H1 (cell line): Measurements from ENCODE around the gene TRIM31. TPM values are rescaled to one million over a fixed set of nuclear protein-coding genes. Genes with fewer than 3 reads are reported as not detected.
A peak's percentile ranks its signal among the peaks of the same experiment; 100 is the strongest.

Experiments
- ASH2L ChIP-seq: fragments of 200-600, 300-600 bp; sonication (generic); IDR thresholded peaks from one replicate; pipeline ENCODE4 v1.7.1; 2017; ENCODE audit warnings: low read length
- BACH1 ChIP-seq: IDR thresholded peaks from 2 replicates; pipeline ENCODE4 v1.6.1; 2012; ENCODE audit warnings: low read length, improper control_type of control experiment
- CBX5 ChIP-seq: fragments of 300-800, 300-1000 bp; sonication (generic); IDR thresholded peaks from 2 replicates; pipeline ENCODE4 v1.7.1; 2016; ENCODE audit warnings: antibody characterized with exemption, low read length, low read depth
- CEBPB ChIP-seq: IDR thresholded peaks from 2 replicates; pipeline ENCODE4 v1.6.1; 2012; ENCODE audit warnings: low read depth, low read length
- CHD2 ChIP-seq: IDR thresholded peaks from 2 replicates; pipeline ENCODE4 v1.6.1; 2012; ENCODE audit warnings: low read length, improper control_type of control experiment
- CREB1 ChIP-seq: IDR thresholded peaks from 2 replicates; pipeline ENCODE4 v1.6.1; 2012; ENCODE audit warnings: inconsistent platforms
- EGR1 ChIP-seq: IDR thresholded peaks from 2 replicates; pipeline ENCODE4 v1.6.1; 2011; ENCODE audit warnings: low read depth, low read length, borderline replicate concordance
- HDAC2 ChIP-seq, 2 experiments: fragments of 300-600 bp in 1 of 2; sonication (generic) in 1 of 2; IDR thresholded peaks; 2 replicates each; pipeline ENCODE4 v1.6.1; 2011 to 2012; ENCODE audit warnings: low read depth in 2 of 2, low read length in 2 of 2, mild to moderate bottlenecking in 2 of 2, moderate library complexity in 2 of 2, borderline replicate concordance in 1 of 2, inconsistent platforms in 1 of 2
- JUN ChIP-seq: IDR thresholded peaks from 2 replicates; pipeline ENCODE4 v1.6.1; 2011; ENCODE audit warnings: low read depth, mild to moderate bottlenecking, improper control_type of control experiment, low read length
- JUND ChIP-seq: IDR thresholded peaks from 2 replicates; pipeline ENCODE4 v1.6.1; 2011; ENCODE audit warnings: mild to moderate bottlenecking, improper control_type of control experiment, low read length
- KDM4A ChIP-seq: IDR thresholded peaks from one replicate; pipeline ENCODE4 v1.7.1; 2012; ENCODE audit warnings: low read depth, mild to moderate bottlenecking, moderate library complexity, low read length, inconsistent platforms; ENCODE audit not compliant: severe bottlenecking
- POLR2A ChIP-seq, 2 experiments: IDR thresholded peaks; 1 replicate in 1 of 2; 2 replicates in 1 of 2; pipeline ENCODE4 v1.6.1; 2011; ENCODE audit warnings: low read depth in 2 of 2, low read length in 2 of 2, mild to moderate bottlenecking in 2 of 2; ENCODE audit errors: control extremely low read depth in 1 of 2
- POLR2AphosphoS5 ChIP-seq: IDR thresholded peaks from 2 replicates; pipeline ENCODE4 v1.6.1; 2011; ENCODE audit warnings: low read depth, low read length
- RAD21 ChIP-seq, 2 experiments: IDR thresholded peaks in 1 of 2; conservative IDR thresholded peaks in 1 of 2; 2 replicates each; pipeline ENCODE4 v1.6.1; 2011; ENCODE audit warnings: low read depth in 2 of 2, low read length in 2 of 2, improper control_type of control experiment in 1 of 2, inconsistent platforms in 1 of 2, mild to moderate bottlenecking in 1 of 2, moderate library complexity in 1 of 2
- RFX5 ChIP-seq: IDR thresholded peaks from 2 replicates; pipeline ENCODE4 v1.6.1; 2011; ENCODE audit warnings: low read depth, low read length, improper control_type of control experiment, borderline replicate concordance
- SIN3A ChIP-seq, 2 experiments: IDR thresholded peaks in 1 of 2; conservative IDR thresholded peaks in 1 of 2; 2 replicates each; pipeline ENCODE4 v1.6.1; 2011 to 2012; ENCODE audit warnings: low read length in 2 of 2, improper control_type of control experiment in 1 of 2, low read depth in 1 of 2, mild to moderate bottlenecking in 1 of 2
- SIRT6 ChIP-seq: IDR thresholded peaks from one replicate; pipeline ENCODE4 v1.7.1; 2012; ENCODE audit warnings: low read length, inconsistent platforms
- SP2 ChIP-seq: IDR thresholded peaks from 2 replicates; pipeline ENCODE4 v1.6.1; 2012; ENCODE audit warnings: mild to moderate bottlenecking, low read length, inconsistent platforms
- SUZ12 ChIP-seq: fragments of 200-600 bp; sonication (generic); IDR thresholded peaks from 2 replicates; pipeline ENCODE4 v1.6.1; 2012; ENCODE audit warnings: mild to moderate bottlenecking, inconsistent platforms, low read length, moderate library complexity, mixed read lengths
- TBP ChIP-seq: IDR thresholded peaks from 2 replicates; pipeline ENCODE4 v1.6.1; 2011; ENCODE audit warnings: low read depth, low read length, improper control_type of control experiment
- TCF12 ChIP-seq: IDR thresholded peaks from 2 replicates; pipeline ENCODE4 v1.6.1; 2011; ENCODE audit warnings: low read depth, mild to moderate bottlenecking, low read length
- TEAD4 ChIP-seq: IDR thresholded peaks from 2 replicates; pipeline ENCODE4 v1.6.1; 2012; ENCODE audit warnings: low read depth, low read length, inconsistent platforms, mixed read lengths
- USF2 ChIP-seq: IDR thresholded peaks from 2 replicates; pipeline ENCODE4 v1.6.1; 2011; ENCODE audit warnings: low read length, improper control_type of control experiment
- YY1 ChIP-seq: IDR thresholded peaks from 2 replicates; pipeline ENCODE4 v1.6.1; 2011; ENCODE audit warnings: low read depth, mild to moderate bottlenecking, low read length
- polyA plus RNA-seq, 7 experiments: library from polyadenylated mRNA; depleted of rRNA in 3 of 7; stranded (reverse) in 5 of 7; unstranded in 2 of 7; fragments of >200 nt in 5 of 7; fragments of 200-250 nt in 2 of 7; gene quantifications; 1 replicate in 5 of 7; 2 replicates in 1 of 7; 4 replicates in 1 of 7; pipeline versions ENCODE4 v1.2.1 to v1.2.3, GENCODE V29; 2011 to 2013; ENCODE audit warnings: missing spikeins in 2 of 7, mixed read lengths in 2 of 7
- total RNA-seq: library from RNA; stranded (reverse); fragmentation: NEBNext Ultra II Directional; extraction: Animal tissue kit (Norgen Biotek cat#: 25700); gene quantifications from 2 replicates; pipeline ENCODE4 v1.2.1, GENCODE V29; 2021

TRIM31 gene
- total and polyA plus RNA-seq, 2 of the 8 experiments (the other 6 are each of a cell fraction or from before 2014, with no cell fraction given): not detected

GRCh38 chr6:30061092-30061857 lies 51.6 kb downstream of the TRIM31 start, which contains the start of gene POLR1H (continued):
- TF ChIP-seq SUZ12 (no peak), JUND (peak; percentile 94), CREB1 (peak; percentile 98), HDAC2 (IDR thresholded peaks at IDR 0.05; ENCODE audit: borderline replicate concordance in 1 of 2, low read depth in 2 of 2, low read length in 2 of 2) (peak in 1 of 2 experiments; percentile 64; a peak in 2 of 4 replicates), CBX5 (no peak), RFX5 (no peak), POLR2A (IDR thresholded peaks at IDR 0.05; ENCODE audit: control extremely low read depth in 1 of 2, low read depth in 2 of 2, low read length in 2 of 2) (peak; percentile 96 to 98), BACH1 (no peak), ASH2L (peak; percentile 76), USF2 (no peak), CHD2 (peak; percentile 51; the same call in 1 of the 2 replicates), TEAD4 (0 out of 2 replicates have a peak, but pooled peaks have one; percentile 38), TBP (peak; percentile 95), SP2 (peak; percentile 98), POLR2AphosphoS5 (peak; percentile 95), YY1 (peak; percentile 79; the same call in 1 of the 2 replicates), TCF12 (0 out of 2 replicates have a peak, but pooled peaks have one; percentile 47), KDM4A (peak; percentile 76), RAD21 (IDR thresholded peaks at IDR 0.05 in 1 of 2, conservative IDR thresholded peaks at IDR 0.05 in 1 of 2; ENCODE audit: low read depth in 2 of 2, low read length in 2 of 2) (peak; percentile 2 to 4; a peak in 1 of 4 replicates), CEBPB (0 out of 2 replicates have a peak, but pooled peaks have one; percentile 13), EGR1 (peak; percentile 90), SIN3A (conservative IDR thresholded peaks at IDR 0.05 in 1 of 2, IDR thresholded peaks at IDR 0.05 in 1 of 2; ENCODE audit: low read depth in 1 of 2, low read length in 2 of 2) (peak; percentile 83 to 84; a peak in 2 of 4 replicates), SIRT6 (no peak), JUN (peak; percentile 56; the same call in 1 of the 2 replicates)
